GM10266 (cell line): ENCODE data around the gene C1QB.
A peak's percentile ranks its signal among the peaks of the same experiment; 100 is the strongest.

ENCODE experiments used
- DNase-seq: peaks from one replicate; pipeline ENCODE4 v3.0.0; 2012; ENCODE audit errors: extremely low spot score
- CTCF ChIP-seq: IDR thresholded peaks from 2 replicates; pipeline ENCODE4 v1.5.1; 2012; ENCODE audit warnings: mild to moderate bottlenecking, low read depth; ENCODE audit not compliant: control insufficient read depth, insufficient read depth; ENCODE audit errors: missing control alignments

The C1QB gene

GRCh38 chr1:22641906-22642636 lies 11.0 kb upstream of the C1QB start:
- DNase-seq = peak; percentile 80

GRCh38 chr1:22643381-22643780 lies 9.7 kb upstream of the C1QB start, which contains the start of gene C1QC:
Gene C1QC (plus strand): TSS chr1:22643633. CDS start chr1:22644024, 391 bp downstream.
- no peak for TF ChIP-seq CTCF
- DNase-seq = no peak

More at GRCh38 chr1:22641906-22642636, 11.0 kb upstream of the C1QB start:
- TF ChIP-seq CTCF = peak; percentile 91

GRCh38 chr1:22643928-22644327 lies 9.1 kb upstream of the C1QB start:
- no peak for DNase-seq
- no peak for TF ChIP-seq CTCF

GRCh38 chr1:22645931-22646330 lies 7.1 kb upstream of the C1QB start:
- TF ChIP-seq CTCF = no peak
- DNase-seq = no peak

- no peak for DNase-seq
- no peak for TF ChIP-seq CTCF
Measured at GRCh38 chr1:22646384-22646783, 6.7 kb upstream of the C1QB start.

GRCh38 chr1:22650089-22650693 lies 2.8 kb upstream of the C1QB start:
- DNase-seq = no peak

More at GRCh38 chr1:22650089-22650693, 2.8 kb upstream of the C1QB start:
- no peak for TF ChIP-seq CTCF
